Left forelimb (tissue), 1 donor: ENCODE results near the gene B3GAT3.
"Not testable (repeated sequence)": the region's sequence is repeated elsewhere in the genome, so short reads cannot be mapped to it uniquely, and the experiment has no call there.

ENCODE experiments used
- DNase-seq: peaks from one replicate; pipeline ENCODE4 v3.0.0-alpha.2; 2018; ENCODE audit warnings: low spot score

The B3GAT3 gene

DNA sequence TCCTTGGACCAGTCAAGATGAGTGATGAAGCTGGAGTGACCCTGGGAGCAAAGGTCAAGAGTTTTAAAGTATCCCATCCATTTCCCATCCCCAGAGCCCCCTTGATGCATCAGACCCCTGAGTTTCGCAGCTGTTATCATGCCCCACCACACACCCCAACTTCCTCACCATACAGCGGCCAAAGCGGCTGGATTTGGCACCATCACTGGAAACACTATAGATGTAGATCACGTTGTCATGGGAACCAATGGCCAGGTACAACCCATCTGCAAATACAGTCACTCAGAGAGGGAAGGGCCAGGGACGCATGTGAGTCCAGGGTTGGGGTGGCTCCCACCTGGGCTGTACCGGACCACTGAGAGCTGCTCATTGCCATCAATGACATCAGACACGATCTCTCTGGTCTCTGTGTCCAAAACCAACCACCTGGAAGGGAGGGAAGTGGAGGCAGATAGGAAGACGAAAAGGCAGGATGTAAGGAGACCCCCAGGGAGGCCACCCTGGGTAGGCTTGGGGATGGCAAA is 17.9 kb downstream of the B3GAT3 start:
- DNase-seq, result no peak

DNA sequence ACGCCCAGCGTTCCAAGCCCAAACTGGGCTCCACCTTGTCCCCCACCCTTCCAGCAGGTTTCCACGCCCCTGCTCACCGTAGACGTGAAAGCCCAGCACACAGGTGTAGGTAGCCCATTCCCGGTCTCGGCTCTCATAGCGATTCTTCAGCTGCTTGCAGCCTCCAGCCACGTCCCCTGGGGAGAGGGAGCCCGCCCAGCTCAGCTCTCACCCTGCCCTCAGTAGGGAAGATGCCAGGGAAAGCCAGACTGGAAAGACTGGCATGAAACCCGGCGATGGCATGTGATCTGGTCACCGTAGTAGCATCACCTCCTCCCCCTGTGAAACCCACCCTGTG is 18.7 kb downstream of the B3GAT3 start:
- DNase-seq, result no peak

DNA sequence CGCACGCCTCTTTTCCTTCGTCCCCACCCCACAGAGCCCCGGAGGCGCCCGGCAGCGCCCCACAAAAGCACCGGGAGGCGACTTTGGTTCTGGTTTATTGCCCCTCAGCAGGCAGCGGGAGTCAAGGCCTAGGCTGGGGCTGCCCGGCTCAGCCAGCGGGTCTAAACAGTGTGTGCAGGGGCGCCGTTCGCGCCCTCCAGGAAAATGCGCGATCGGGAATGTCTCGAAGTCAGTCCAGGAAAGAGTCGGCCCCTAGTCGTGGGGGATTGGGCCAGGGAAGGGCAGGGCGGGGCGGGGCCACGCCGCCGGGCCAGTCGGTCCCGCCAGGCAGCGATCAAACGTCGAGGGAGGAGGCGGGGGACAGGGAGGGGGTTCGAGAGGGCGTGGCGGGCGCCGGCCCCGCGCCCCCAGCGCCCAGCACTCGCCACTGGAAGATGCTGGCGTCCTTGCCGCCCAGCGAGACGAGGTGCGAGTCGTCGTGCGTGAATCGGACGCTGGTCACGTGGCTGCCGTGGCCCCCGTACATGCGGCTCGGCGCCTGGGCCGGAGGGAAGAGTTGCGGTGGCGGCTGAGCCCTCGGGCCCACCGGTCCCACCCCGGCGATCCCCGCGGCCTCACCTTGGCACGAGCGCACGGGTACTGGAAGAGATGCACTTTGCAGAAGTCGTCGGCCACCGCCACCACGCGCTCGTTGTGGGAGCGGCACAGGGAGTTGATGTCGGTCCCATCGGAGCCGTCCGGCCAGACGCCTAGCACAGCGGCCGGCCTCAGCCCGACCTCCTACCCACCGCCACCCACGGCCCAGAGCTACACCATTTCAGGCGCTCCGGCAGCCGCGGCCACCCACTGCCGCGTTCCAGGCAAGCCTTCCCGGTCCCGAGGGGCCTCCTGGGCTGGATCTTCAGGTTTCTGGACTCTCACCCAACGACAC is 19.4 kb downstream of the B3GAT3 start:
- peak; percentile 88 for DNase-seq

- peak; percentile 100 for DNase-seq
These were observed 20.2 kb downstream of the B3GAT3 start, which contains the start of gene MTA2 for GRCh38 chr11:62601372-62602140. MTA2 (minus strand) TSS chr11:62601865; CDS start chr11:62601450, 415 bp downstream.

DNA sequence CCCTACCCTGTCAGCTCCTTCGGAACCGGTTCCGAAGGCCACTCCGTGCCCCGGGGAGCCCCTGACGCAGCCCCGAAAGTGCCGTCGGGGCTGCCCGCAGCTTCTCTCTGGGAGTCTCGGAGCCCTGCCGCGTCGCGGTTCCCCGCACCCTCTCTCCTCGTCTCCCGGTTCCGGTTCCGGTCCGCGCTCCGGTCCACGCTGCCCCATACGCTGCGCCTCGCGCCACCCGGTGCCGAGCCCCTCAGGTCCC is 20.7 kb downstream of the B3GAT3 start:
- DNase-seq, result no peak

DNA sequence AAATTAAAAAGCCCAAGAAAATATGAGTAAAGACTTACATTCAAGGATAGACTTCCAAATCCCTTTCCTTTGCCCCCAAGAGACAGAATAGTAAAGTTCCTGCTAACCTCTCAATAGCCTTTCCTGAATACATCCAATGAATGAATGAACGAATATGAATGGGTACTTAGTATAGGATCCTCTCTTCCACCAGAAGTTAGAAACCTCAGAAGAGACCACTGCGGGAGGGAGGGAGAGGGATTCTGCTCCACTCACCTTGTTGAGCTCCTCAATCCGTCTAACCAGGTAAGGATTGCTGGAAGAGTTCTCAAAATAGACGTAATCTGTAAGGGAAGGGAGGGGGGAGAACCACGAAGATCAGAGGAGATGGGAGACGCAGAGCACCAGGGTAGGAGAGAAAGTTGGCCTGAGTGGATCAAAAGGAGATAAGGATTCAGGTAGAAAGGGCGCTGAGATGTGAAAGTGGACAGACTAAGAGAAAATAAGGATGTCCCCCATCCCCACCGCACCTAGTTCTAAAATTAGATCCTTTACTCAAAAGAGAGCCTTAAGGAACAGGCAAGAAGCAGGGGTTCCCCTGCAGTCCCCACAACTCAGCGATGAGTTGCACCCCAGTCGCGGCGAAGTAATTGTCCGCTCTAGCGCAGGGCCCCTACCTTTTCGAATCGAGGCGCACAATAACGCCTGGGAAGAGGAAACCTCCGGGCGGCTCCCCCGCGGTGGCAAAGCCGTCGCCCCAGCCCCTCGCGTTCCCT is 21.2 kb downstream of the B3GAT3 start:
- DNase-seq, result no peak

DNA sequence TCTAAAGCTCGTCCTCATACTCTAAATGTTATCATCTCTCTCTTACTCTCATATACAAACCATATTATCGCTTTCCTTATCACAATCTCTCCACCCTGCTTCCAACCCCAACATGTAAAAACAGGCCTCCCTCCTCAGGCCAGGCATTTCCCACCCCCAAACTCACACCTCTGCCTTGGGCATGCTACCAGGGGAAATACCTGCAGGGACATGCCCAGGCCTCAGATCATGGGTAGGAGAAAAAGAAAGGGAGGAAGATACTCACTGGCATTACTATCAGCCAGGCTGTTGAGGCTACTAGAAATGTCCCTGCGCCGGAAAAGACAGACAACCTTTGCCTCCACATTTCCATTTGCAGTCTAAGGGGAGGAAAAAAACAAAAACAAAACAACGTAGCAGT is 21.9 kb downstream of the B3GAT3 start:
- DNase-seq, result no peak

- peak; percentile 93 for DNase-seq
These were observed 22.6 kb downstream of the B3GAT3 start for GRCh38 chr11:62599069-62599696.

DNA sequence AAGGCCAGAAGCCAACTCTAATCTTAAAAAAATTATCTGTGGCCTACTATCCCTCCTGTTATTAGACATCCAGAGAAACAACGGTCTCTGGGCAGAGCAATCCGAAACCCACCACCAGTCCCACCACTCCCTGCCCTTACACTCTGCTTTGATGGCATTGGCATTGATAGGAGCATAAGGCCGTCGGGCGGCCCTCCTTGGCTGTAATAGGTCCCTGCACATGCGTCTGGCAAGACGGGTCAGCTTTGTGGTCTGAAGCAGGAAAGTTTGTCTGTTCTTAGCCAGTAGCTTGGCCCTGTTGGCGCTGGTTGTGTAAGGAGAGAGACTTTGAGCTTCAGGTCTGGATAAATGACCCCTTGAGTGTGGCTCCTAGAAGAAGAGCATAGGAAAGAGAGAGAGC is 26.7 kb downstream of the B3GAT3 start:
- DNase-seq, result no peak

- no peak for DNase-seq
These were observed 28.2 kb downstream of the B3GAT3 start for GRCh38 chr11:62593434-62594044.

DNA sequence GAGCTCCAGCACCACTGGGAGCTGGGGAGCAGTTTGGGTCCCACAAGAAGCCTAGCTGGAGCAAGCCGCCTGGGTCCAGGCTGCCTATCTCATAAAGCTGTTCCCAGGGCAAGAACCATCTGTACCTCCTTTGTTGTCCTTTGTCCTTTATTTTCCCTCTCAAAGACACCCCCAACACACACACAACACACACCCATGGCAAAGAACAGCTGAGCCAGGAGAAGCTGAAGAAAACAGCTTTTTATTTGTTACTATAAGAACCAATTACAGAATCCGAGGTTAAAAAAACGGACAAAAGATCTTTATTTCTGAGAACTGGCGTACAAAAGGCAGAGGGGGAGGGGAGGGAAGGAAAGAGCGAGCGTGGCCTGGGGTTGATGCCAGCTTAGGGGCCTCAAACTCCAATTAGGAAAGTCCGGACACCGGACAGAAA is 28.8 kb downstream of the B3GAT3 start:
- DNase-seq, result no peak

- no peak for DNase-seq
These were observed 29.5 kb downstream of the B3GAT3 start for GRCh38 chr11:62592146-62592815.

DNA sequence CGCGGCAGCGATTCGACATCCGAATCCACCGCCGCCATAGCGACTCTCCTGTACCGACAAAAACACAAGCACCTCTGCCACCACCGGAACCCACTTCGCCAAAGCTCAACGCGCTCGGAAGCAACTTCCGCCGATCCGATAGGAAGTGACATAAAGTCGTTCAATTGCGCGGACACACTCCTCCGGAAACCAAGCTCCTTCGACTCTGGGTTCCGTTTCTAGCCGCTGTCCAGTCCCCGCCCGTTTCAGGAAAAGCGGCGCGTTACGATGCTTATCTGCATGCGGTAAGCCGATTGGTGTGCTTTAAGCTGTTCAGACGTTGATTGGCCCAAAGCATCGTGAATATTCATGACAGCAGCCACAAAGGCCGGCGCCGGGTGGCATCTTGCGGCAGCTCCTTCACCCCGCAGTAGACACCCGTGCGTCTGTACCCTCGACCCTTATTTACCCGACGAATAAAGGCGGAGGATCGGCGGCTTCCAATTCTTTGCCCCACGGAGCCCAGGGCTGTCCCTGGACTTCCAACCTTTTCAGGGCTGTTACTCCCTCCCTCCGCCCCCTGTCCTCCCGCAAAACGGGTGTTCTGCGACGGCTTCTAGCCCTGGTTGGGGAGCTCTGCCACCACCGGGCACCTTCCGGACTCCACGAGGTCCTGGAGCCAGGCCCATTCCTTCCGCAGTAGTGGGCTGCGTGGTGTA is 30.2 kb downstream of the B3GAT3 start, which contains the start of gene TUT1:
Gene TUT1 (minus strand): TSS at position 76 of the 698 bp plus-strand sequence. CDS start 38 bp downstream, at position 38.
- peak; percentile 95 for DNase-seq

DNA sequence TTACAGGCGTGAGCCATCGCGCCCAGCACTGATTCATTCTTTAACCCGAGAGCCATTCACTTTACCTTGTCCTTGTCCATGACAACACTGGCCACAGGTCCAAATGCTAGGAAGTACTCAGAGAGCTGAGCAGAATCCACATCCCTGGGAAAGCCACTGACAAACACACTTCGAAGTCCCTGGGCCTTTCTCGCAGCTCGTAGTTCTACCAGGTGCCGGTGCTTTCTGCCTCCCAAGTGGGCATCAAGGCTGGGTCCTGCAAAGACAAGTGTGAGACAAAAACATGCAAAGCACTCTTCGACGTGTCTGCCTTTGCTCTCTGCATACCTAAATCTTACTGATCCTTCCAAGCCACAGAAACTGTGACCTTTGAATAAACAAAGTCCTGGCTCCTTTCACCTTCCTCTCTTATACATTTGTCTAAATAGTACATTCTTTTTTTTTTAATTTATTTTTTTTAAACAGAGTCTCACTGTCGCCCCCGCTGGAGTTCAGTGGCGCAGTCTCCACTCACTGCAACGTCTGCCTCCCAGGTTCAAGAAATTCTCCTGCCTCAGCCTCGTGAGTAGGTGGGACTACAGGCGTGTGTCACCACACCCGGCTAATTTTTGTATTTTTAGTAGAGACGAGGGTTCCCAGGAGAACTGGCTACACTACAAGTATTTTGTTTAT is 32.7 kb downstream of the B3GAT3 start:
- no peak for DNase-seq

DNA sequence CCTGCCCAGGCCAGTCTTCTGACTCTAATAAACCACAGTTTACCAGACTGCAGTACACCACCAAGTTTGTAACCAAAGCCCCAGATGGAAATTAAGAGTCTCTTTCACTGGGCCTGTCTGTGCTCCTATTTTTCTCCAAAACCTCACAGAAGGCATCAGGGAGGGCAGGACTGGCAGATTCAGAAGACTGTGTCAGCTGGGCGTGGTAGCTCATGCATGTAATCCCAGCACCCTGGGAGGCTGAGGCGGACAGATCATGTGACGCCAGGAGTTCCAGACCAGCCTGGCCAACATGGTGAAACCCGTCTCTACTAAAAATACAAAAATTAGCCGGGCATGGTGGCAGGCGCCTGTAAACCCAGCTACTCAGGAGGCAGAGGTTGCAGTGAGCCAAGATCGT is 36.4 kb downstream of the B3GAT3 start:
- not testable (repeated sequence) for DNase-seq

- DNase-seq, result not testable (repeated sequence)
These were observed 40.1 kb downstream of the B3GAT3 start for GRCh38 chr11:62581735-62582134.

GRCh38 chr11:62580959-62581715 is 40.6 kb downstream of the B3GAT3 start:
- DNase-seq, result no peak

- no peak for DNase-seq
These were observed 42.5 kb downstream of the B3GAT3 start for GRCh38 chr11:62579252-62579651.

- DNase-seq, result no peak
These were observed 43.2 kb downstream of the B3GAT3 start for GRCh38 chr11:62578541-62578940.
